Liver (tissue), 3 donors: ENCODE measurements around the gene CPOX.

ENCODE experiments used
- CTCF ChIP-seq: fragments of 150-350 bp; IDR thresholded peaks from 2 replicates; pipeline ENCODE4 v1.5.1; 2017; ENCODE audit warnings: improper control_type of control experiment, low read depth, low read length; ENCODE audit not compliant: missing input control
- EGR1 ChIP-seq, 2 donors: IDR thresholded peaks; 2 replicates each; pipeline ENCODE4 v1.6.1; 2016 to 2018; ENCODE audit warnings: antibody characterized with exemption in 2 of 2, low read depth in 2 of 2
- FOXA2 ChIP-seq: IDR thresholded peaks from 2 replicates; pipeline ENCODE4 v1.6.1; 2016; ENCODE audit warnings: antibody characterized with exemption
- GABPA ChIP-seq, 2 donors: IDR thresholded peaks in 1 of 2; conservative IDR thresholded peaks in 1 of 2; 2 replicates each; pipeline ENCODE4 v1.6.1; 2016; ENCODE audit warnings: antibody characterized with exemption in 2 of 2, mild to moderate bottlenecking in 1 of 2, moderate library complexity in 1 of 2
- JUND ChIP-seq, 2 donors: IDR thresholded peaks; 2 replicates each; pipeline ENCODE4 v1.6.1; 2016; ENCODE audit warnings: antibody characterized with exemption in 2 of 2
- NR2F2 ChIP-seq: IDR thresholded peaks from 2 replicates; pipeline ENCODE4 v1.6.1; 2016; ENCODE audit warnings: antibody characterized with exemption
- RAD21 ChIP-seq, 2 donors: IDR thresholded peaks; 2 replicates each; pipeline ENCODE4 v1.6.1; 2016; ENCODE audit warnings: antibody characterized with exemption in 2 of 2, mild to moderate bottlenecking in 2 of 2
- REST ChIP-seq: IDR thresholded peaks from 2 replicates; pipeline ENCODE4 v1.6.1; 2016; ENCODE audit warnings: antibody characterized with exemption, mild to moderate bottlenecking
- RXRA ChIP-seq, 2 donors: IDR thresholded peaks; 2 replicates each; pipeline ENCODE4 v1.6.1; 2017 to 2018; ENCODE audit warnings: antibody characterized with exemption in 2 of 2, mild to moderate bottlenecking in 1 of 2
- TAF1 ChIP-seq: conservative IDR thresholded peaks from 2 replicates; pipeline ENCODE4 v1.6.1; 2016; ENCODE audit warnings: antibody characterized with exemption, mild to moderate bottlenecking
- YY1 ChIP-seq: IDR thresholded peaks from 2 replicates; pipeline ENCODE4 v1.6.1; 2016; ENCODE audit warnings: antibody characterized with exemption, mild to moderate bottlenecking
- TF ChIP-seq, protein P1 (sequence below): IDR thresholded peaks from 2 replicates; pipeline ENCODE4 v1.6.1; 2016; ENCODE audit warnings: antibody characterized with exemption
- TF ChIP-seq, protein P2 (sequence below): IDR thresholded peaks from 2 replicates; pipeline ENCODE4 v1.6.1; 2016; ENCODE audit warnings: antibody characterized with exemption
- TF ChIP-seq, protein P3 (sequence below): IDR thresholded peaks from 2 replicates; pipeline ENCODE4 v1.6.1; 2016; ENCODE audit warnings: antibody characterized with exemption
- donor health status: healthy.
- donor health status: healthy.

DNA sequence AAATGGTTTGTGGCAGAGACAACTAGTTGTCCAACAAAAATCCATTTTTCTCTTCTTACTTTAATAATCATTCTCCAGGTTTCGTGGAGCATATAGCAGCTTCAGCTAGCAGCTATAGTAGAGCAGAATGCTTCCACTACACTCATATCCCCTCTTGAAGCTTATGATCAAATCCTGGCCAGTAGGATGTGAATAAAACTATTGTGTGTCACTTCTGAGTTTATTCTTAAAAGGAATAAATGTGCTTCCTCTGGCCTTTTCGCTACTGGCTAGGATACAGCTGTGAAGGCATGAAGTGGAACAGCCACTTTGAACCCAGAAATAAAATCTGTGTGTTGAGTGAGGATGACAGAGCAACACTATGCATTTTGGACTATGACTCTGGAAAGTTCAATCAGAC, 7.8 kb upstream of the CPOX start:
- no peak for TF ChIP-seq REST
- TF ChIP-seq CTCF = no peak
- no peak for TF ChIP-seq JUND (IDR thresholded peaks at IDR 0.05)
- no peak for TF ChIP-seq GABPA (IDR thresholded peaks at IDR 0.05 in 1 of 2, conservative IDR thresholded peaks at IDR 0.05 in 1 of 2)
- TF ChIP-seq RXRA (IDR thresholded peaks at IDR 0.05) = no peak
- TF ChIP-seq YY1 = no peak
- TF ChIP-seq, protein P1, sequence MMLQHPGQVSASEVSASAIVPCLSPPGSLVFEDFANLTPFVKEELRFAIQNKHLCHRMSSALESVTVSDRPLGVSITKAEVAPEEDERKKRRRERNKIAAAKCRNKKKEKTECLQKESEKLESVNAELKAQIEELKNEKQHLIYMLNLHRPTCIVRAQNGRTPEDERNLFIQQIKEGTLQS = no peak
- TF ChIP-seq, protein P2, sequence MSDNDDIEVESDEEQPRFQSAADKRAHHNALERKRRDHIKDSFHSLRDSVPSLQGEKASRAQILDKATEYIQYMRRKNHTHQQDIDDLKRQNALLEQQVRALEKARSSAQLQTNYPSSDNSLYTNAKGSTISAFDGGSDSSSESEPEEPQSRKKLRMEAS = no peak
- TF ChIP-seq RAD21 (IDR thresholded peaks at IDR 0.05) = no peak
- no peak for TF ChIP-seq NR2F2
- no peak for TF ChIP-seq TAF1
- no peak for TF ChIP-seq EGR1 (IDR thresholded peaks at IDR 0.05; ENCODE audit: low read depth in 2 of 2)
- TF ChIP-seq, protein P3, sequence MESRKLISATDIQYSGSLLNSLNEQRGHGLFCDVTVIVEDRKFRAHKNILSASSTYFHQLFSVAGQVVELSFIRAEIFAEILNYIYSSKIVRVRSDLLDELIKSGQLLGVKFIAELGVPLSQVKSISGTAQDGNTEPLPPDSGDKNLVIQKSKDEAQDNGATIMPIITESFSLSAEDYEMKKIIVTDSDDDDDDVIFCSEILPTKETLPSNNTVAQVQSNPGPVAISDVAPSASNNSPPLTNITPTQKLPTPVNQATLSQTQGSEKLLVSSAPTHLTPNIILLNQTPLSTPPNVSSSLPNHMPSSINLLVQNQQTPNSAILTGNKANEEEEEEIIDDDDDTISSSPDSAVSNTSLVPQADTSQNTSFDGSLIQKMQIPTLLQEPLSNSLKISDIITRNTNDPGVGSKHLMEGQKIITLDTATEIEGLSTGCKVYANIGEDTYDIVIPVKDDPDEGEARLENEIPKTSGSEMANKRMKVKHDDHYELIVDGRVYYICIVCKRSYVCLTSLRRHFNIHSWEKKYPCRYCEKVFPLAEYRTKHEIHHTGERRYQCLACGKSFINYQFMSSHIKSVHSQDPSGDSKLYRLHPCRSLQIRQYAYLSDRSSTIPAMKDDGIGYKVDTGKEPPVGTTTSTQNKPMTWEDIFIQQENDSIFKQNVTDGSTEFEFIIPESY = no peak
- no peak for TF ChIP-seq FOXA2
